Stimulated activated CD4-positive, alpha-beta T cell treated with anti-CD3 and anti-CD28 coated beads, Interleukin-1b, Interleukin-23, amount 100 ng/mL, for 4 hours (primary cell): ENCODE measurements around the gene ATL1.
A peak's percentile ranks its signal among the peaks of the same experiment; 100 is the strongest.
"Not testable (repeated sequence)": the region's sequence is repeated elsewhere in the genome, so short reads cannot be mapped to it uniquely, and the experiment has no call there.

Experiments
- DNase-seq, 2 donors: peaks; one replicate each; pipeline ENCODE4 v3.0.0-alpha.2; 2020; ENCODE audit warnings: low read depth in 2 of 2

The ATL1 gene

DNA sequence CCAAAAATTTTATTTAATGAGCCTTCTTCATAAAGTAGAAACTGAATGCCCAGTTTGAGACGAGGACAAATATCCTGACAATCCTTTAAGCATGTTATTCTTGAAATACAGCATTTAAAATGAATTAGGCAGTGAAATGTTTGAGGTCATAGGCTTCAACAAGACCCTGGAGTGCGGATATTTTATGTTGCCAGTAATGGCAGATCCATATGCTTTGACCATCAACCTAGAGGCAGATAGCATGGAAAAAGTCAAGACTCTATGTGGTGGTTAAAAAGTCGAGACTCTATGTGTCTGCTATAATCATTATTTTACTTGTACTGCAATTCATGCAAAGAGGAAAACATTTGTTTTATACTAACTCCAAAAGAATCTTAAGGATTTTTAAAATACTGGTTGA lies 25.5 kb upstream of the ATL1 start:
- DNase-seq = no peak

DNA sequence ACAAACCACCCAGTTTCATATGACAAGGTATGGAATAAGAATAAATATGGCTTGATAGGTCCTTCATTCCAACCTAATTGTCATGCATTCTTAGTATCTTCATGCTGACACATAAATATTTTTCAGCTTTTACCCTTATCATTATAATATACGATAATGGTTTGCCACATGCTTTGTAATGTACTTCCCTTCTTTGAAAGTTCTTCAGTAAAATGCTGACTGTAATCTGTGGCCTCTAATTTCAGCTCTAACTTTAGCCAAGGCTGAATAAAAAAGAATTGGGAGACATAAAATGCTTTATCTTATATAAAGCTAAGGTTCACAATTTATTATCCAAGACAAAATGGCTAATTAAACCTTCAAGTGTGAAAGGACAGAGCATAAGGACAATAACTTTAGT lies 24.9 kb upstream of the ATL1 start:
- DNase-seq = no peak

DNA sequence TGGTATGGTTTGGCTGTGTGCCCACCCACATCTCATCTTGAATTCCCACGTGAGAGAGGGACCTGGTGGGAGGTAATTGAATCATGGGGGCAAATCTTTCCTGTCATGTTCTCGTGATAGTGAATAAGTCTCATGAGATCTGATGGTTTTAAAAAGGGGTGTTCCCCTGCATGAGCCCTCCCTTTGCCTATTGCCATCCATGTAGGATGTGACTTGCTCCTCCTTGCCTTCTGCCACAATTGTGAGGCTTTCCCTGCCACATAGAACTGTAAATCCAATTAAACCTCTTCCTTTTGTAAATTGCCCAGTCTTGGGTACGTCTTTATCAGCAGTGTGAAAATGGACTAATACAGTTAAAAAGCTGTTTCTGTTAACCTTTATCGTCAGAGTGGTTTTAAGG lies 21.9 kb upstream of the ATL1 start:
- DNase-seq = not testable (repeated sequence)

DNA sequence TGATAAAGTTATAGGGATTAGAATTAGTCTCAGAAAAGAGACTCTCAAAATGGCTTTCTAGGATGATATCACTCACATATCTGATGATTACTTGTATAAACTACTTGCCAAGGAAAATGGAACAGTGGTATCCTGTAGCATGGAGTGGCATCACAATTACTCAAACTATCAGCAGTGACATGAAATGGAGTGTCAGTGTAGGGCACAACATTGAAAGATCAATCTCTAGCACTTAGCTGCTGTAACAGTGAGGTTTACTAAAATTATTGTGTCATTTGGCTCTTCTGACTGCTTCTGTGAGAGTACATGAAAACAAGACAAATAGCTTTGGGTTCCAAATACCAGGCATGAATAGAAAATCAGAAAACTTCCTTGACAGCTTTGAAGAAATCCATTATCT lies 20.9 kb upstream of the ATL1 start:
- DNase-seq = no peak

DNA sequence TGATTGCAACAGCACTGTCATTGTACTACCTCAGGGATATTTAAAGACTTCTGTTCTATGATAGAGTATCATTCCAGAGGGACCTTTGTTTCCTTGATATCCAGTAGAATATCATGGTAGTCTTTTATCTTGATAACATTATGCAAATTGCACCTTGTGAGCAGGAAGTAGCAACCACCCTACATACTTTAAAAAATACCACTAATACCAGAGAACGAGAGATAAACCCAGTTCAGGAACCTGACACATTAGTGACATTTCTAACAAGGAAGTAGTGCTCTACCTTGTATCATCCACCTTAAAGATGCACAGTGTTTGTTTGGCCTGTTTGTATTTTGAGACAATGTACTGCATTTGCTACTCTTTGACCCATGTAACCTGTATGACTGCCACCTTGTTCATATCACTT lies 18.8 kb upstream of the ATL1 start:
- DNase-seq = no peak

DNA sequence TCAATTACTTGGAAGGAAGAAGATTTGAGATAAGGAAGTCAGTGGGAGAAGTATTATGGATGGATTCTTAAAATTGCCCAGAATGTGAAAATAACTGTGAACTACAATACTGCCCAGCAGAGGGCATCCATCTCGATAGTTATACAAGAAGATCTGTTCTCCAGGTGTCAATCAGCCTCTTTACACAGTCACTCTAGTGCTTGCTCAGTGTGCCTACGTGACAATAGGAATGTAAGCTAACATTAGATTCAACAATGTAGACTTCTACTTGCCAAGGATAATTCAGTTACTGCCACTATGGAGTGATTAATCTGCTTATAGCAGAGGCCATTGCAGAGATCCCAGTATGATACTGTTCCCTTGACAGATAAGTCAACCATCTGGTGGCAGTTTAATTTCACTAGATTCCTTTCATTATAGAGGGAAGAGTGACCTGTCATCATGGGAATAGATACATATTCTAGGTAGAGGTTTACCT lies 17.0 kb upstream of the ATL1 start:
- DNase-seq = peak in 1 of 2 donors; percentile 24

DNA sequence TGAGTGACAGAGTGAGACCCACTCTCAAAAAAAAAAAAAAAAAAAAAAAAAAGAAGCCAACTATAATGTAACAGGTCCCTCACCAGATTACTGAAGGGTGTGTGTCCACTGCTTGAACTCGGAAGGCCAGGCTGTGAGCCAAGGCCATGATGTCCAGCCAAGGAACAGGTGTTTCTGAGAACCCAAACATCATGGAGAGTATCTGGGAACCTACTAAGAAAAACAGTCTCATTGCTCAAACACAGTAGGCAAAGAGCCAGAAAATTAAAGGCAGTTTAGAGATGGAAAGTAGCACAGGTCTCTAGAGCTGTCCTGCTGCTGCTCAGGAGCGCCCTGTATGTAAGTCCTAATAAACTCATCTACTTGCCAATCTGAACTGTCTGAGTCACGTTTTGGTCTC lies 15.0 kb upstream of the ATL1 start:
- no peak for DNase-seq

DNA sequence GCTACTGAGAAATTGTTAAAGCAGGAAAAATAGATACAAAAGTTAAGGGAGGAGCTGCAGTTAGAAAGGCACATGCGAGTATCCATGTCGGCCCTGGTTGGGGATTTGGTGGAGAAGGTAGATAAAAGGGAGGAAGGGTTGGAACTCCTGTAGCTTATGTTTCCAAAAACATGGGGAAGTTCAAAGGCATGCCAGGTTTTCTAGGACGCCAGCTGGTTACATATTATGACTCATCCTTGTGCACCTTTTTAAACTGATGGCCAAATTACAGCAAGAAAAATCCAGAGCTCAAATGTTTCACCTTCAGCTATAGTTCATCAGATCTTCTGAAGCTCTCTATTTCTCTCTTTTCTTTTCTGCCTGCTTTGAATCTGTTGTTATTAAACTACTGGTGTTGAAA lies 14.3 kb upstream of the ATL1 start:
- DNase-seq = no peak

DNA sequence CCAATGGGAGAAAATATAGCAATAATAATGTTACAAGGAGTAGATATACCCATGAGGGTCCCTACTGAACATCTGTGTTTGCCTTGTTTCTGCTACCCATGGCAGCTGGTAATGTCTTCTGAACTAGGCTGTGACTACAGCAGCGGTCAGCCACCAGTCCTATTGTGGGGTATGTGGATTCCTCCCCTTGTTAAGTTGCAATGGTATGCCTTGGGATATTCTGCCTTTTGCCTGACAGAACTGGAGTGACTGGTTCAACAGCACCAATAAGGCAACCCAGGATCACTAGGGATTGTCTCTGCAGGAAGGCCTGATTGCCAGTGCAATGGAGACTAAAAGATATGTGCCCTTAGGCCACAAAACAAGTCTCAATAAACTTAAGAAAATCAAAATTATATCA lies 9.7 kb upstream of the ATL1 start:
- no peak for DNase-seq

DNA sequence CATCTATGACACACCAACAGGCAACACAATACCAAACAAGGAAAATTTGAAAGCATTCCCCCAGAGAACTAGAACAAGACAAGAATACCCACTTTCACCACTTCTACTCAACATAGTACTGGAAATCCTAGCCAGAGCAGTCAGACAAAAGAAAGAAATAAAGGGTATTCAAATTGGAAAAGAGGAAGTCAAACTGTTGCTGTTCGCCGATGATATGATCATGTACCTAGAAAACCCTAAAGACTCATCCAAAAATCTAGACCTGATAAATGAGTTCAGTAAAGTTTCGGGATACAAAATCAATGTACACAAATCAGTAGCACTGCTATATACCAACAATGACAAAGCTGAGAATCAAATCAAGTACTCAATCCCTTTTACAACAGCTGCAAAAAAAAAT lies 8.1 kb upstream of the ATL1 start:
- no peak for DNase-seq

DNA sequence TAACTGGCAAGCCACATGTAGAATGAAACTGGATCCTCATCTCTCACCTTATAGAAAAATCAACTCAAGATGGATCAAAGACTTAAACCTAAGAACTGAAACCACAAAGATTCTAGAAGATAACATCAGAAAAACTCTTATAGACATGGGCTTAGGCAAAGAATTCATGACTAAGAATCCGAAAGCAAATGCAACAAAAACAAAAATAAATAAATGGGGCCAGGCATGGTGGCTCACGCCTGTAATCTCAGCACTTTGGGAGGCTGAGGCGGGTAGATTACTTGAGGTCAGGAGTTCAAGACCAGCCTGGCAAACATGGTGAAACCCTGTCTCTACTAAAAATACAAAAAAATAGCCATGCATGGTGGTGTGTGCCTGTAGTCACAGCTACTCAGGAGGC lies 7.1 kb upstream of the ATL1 start:
- not testable (repeated sequence) for DNase-seq

DNA sequence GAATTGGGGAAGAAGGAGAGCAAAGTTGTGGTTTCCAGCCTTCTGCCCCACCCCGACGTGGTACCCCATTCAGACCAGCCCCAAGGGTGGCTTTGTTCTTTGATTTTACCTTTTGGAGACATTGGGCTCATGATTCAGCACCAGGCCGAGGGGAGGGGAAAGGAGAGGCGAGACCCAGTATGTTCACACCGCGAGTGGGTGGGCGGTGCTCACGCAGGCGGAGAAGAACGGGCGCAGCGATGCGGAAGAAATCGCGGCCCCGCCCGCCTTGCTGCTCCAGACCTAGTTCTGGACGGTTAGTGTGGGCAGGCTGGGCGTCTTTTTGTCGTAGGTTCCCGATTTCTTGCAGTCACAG lies 963 bp downstream of the ATL1 start:
- DNase-seq = peak; percentile 63

DNA sequence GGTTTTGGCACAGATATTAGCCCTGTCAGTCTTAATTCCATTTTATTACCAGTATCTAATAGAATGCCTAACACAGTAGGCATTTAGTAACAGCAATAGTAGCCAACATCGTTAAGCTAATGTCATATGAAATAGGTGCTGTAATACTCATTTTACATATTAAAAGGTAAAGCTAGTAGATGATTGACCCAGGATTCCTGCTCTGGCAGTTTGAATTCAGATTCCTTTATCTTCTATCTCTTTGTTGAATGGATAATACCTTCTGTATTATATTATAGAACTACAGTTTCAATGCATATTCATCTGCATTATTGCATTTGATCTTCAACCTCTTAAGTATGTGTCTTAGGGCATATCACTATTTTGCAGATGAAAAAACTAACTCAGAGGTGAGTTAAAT lies 2.9 kb downstream of the ATL1 start:
- no peak for DNase-seq

DNA sequence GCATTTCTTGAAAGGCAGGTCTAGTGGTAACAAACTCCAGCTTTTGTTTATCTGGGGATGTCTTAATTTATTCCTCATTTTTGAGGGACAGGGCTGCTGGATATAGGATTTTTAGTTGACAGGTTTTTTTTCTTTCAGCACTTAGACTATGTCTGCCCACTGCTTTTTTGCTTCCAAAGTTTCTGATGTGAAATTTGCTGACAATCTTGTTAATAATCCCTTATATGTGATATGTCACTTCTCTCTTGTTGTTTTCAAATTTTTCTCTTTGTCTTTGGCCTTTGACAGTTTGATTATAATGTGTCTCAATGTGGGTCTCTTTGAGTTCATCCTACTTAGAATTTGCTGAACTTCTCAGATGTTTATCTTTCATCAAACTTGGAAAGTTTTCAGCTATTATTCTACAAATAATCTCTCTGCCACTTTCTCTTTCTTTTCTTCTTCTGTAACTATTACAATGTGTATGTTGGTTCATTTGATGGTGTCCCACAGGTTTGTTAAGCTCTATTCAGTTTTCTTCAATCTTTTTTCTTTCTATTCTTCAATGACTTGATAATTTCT lies 9.8 kb downstream of the ATL1 start:
- DNase-seq = no peak

DNA sequence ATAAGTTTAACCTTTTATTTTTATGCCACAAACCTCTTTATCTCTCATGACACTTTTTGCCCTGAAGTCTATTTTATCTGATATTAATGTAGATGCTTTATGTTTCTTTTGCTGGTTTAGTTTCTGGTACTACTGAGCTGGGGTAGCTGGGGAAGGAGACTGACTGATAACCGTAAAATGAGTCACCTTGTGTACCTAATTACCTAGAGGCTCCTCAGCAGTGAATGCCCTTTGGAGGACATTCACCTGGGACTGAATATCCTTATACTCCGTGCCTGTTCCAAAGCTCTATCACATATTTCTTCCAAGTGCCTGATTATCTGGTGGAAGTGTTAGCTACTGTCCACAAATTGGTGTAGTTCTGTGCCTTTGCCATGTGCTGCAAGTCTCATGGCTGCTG lies 13.9 kb downstream of the ATL1 start:
- DNase-seq = no peak

DNA sequence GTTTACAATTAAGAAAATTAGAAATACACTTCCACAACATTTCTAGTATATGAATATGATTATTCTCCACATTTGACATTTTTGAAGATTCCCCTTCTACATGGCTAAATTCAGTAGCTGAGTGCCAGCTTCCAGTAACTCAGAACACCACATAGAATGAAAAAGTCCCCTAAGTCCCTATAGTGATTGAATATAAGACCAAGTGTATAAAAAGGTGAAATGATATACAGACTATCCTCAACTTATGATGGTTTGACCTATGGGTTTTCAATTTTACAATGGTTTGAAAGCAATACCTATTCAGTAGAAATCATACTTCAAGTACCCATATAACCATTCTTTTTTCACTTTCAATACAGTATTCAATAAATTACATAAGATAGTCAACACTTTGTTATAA lies 15.8 kb downstream of the ATL1 start:
- no peak for DNase-seq

DNA sequence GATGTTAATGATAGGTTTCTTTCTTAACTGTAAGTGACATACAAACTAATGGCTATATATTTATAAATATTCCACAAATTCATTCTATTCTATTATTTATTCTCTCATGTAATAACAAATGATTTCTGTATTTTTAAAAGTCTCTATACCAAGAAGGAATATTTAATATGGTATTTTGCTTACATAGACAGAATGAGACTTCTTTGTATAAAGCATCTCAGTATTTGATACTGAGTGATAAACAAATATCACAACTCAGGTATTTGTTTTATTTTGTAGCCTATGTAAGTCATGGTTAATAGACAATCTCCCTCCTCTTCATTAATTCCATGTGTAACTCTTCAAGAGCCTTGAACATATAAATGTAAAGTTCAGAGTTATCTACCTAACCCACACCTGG lies 18.0 kb downstream of the ATL1 start:
- DNase-seq = no peak

DNA sequence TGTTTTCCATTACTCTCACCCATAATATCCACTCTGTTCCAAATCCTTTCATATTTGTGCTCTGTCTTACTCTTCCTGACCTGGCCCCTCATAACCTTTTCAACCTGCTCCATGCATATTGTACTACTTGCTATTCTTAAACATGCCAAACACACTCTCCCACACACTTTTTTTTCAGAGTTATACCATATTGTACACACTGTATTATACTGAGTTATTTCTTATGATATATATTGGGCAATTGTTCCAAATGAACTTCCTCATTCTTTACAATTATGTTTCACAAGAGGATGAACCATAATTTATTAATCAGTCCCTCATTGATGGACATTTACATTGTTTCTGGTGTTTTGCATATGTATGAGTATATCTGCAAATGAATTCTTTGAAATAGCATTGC lies 18.5 kb downstream of the ATL1 start:
- DNase-seq = no peak

DNA sequence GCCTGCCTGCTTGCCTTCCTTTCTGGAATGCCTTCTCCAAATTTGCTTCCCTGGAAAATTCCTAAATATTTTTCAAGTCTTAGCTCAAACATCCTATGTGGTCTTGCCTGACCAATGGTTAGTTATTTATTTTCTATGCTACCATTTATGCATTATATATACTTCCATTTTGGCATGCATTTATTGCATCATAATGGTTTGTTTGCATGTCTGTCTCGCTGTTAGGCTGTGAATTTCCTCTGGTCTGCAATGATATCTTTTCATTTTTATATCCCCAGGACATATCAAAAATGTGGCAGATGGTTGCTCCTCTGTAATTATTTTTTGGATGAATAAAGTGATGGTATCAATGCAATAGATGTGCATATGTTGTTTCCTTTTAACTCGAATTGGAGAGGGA lies 30.5 kb downstream of the ATL1 start:
- DNase-seq = no peak

DNA sequence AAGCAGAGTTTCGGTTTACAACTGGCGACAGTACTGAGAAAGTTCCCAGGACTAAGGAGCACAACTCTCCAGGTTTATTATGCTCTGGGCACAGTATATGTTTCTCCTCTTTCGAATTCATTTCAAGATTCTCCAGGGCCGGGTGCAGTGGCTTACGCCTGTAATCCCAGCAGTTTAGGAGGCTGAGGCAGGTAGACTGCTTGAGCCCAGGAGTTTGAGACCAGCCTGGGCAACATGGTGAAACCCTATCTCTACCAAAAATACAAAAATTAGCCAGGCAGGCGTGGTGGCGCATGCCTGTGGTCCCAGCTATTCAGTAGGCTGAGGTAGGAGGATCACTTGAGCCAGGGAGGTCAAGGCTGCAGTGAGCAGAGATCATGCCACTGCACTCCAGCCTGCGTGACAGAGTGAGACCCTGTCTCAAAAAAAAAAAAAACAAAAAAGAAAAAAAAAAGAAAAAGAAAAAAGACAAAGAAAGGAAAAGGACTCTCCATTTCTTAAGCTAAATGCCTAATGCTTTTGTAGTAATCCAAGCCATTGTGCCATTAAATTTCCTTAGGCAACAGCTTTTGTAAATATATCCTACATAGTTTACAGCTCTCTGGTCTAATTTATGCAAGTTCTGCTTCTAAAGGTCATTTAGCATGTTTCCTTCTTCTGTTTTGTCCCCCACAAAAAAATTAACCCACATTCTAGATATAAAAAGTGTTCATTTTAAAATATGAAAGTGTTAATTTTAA lies 34.8 kb downstream of the ATL1 start:
- DNase-seq = no peak

DNA sequence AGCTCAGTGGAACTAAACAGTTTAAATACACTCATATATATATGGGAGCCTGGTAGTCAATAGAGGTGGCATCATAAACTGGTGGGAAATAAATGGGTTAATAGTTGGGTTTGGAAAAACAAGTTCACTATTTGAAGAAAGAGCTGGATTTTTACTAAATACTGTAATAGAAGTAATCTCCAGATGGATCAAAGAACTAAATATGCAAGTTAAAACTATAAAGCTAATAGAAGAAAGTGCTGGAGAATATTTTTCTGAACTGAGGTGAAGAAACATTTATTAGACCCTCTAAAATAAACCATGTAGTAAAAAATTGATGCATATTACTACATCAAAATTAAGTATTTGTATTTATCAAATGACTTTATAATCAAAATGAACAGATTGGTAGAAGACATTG lies 38.8 kb downstream of the ATL1 start:
- DNase-seq = no peak

DNA sequence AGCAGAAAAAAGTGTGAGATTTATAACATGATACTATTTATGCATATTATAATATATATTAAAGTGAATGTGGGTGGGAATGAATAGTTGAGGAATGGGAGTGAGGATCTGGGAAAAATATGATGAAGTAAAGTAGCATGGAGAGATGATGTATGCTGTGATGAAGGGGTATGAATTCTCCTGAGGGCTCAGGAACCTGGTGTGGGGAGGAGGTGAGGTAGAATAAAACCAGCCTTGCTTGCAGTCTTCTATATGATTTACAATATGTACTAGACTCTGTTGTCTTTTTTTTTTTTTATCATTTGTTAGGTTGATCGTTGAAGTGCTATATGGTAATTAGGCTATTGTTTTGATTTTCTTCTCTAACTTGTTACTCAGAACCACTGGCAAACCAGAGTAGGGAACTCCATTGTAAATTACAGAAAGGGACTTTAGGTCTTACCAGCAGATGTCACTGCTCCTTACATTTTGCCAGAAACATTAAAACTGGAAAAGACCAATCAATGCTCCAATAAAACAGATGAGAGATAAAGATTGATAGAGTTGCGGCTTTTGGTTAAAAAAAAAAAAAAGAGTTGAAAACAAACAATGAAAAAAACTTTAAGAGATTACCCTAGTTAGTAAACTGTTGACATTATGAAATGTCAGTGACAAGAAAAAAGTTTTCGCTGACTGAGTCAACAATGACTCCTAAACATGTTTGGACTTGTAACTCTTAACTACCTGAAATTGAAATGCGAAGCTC lies 39.9 kb downstream of the ATL1 start:
- no peak for DNase-seq

DNA sequence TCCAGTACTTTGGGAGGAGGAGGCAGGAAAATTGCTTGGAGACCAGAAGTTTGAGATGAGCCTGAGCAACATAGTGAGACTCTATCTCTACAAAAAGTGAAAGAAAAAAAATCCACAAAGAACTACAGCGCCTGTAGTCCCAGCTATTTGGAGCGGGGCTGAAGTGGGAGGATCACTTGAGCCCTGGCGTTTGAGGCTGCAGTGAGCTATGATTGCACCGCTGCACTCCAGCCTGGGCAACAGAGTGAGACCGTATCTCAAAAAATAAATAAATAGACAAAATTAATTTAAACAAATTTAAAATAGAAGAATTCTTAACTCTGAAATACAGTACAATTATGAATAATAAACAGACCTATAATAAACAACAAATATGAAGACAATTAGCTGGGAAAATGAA lies 40.9 kb downstream of the ATL1 start:
- DNase-seq = no peak
